ENCODE data around the gene UBXN6. TPM values are rescaled to one million over a fixed set of nuclear protein-coding genes. Genes with fewer than 3 reads are reported as not detected.

The UBXN6 gene
- total RNA-seq, 1 donor from 2014 or later = 113 TPM

- intact Hi-C loops (cut with DNase I) = no loop called here
- Histone ChIP-seq H3K9me3 (no peaks in the 10 kb centered on the region), H3K4me3 (no peak overlapping the region), H3K4me1 (no peaks in the 10 kb centered on the region), H3K27me3 (no peaks in the 10 kb centered on the region), H3K36me3 (peaks cover 49% of the 10 kb centered on the region), H3K27ac (no peak overlapping the region)
- TF ChIP-seq CTCF (IDR thresholded peaks at IDR 0.05) = no peak
- ATAC-seq (no peak), DNase-seq (no peak)
These were observed 43.4 kb upstream of the UBXN6 start for GRCh38 chr19:4500841-4501591.

DNA sequence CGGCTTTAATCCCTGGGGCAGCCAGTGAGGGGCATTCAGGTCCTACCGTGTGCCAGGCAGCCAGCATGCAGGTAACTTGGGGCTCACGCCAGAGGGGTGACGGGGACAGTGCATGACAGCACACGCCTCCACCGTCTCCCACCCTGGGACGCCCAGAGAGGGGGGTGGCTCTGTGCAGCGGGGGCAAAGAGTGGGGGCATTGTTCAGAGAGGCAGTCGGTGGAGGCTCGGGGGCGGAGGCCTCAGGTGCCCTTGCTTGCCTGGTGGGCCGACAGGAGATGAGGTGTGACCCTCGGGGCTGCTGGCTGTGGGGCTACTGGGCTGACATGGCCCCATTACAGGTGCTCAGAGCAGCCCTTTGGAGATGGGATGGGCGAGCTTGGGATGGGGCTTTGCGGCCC lies 42.3 kb upstream of the UBXN6 start:
- ATAC-seq (no peak), DNase-seq (no peak)
- H3K27ac ChIP-seq = no peak overlapping the region
- H3K27me3 ChIP-seq = no peaks in the 10 kb centered on the region
- H3K9me3 ChIP-seq = no peaks in the 10 kb centered on the region
- no peaks in the 10 kb centered on the region for H3K4me1 ChIP-seq
- intact Hi-C loops (cut with DNase I) = no loop called here
- no peak for TF ChIP-seq CTCF (IDR thresholded peaks at IDR 0.05)
- H3K4me3 ChIP-seq = no peak overlapping the region
- H3K36me3 ChIP-seq = peaks cover 58% of the 10 kb centered on the region

GRCh38 chr19:4499318-4499717 lies 41.7 kb upstream of the UBXN6 start:
- Histone ChIP-seq H3K36me3 (peaks cover 63% of the 10 kb centered on the region), H3K9me3 (no peaks in the 10 kb centered on the region), H3K27me3 (no peaks in the 10 kb centered on the region), H3K27ac (no peak overlapping the region), H3K4me3 (no peak overlapping the region), H3K4me1 (no peaks in the 10 kb centered on the region)
- DNase-seq = no peak
- intact Hi-C loops (cut with DNase I) = no loop called here
- ATAC-seq = no peak
- no peak for TF ChIP-seq CTCF (IDR thresholded peaks at IDR 0.05)

DNA sequence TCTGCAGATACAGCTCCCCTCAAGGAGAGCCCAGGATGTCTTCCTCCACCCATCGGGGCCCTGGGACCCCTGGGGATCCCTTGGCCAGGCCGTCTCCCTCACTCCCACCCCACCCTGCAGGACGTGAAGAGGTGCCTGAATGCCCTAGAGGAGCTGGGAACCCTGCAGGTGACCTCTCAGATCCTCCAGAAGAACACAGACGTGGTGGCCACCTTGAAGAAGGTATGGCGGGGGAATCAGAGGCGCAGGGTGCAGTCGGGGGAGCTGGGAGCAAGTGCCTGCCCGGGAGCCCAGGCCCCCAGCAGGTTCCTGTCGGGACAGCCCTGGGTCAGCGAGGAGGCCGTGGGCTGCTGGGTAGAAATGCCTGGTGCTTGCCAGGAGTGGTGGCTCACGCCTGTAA lies 41.1 kb upstream of the UBXN6 start:
- Histone ChIP-seq H3K27ac (no peak overlapping the region), H3K9me3 (no peaks in the 10 kb centered on the region), H3K4me3 (no peak overlapping the region), H3K36me3 (peaks cover 70% of the 10 kb centered on the region), H3K27me3 (no peaks in the 10 kb centered on the region), H3K4me1 (no peaks in the 10 kb centered on the region)
- no peak for TF ChIP-seq CTCF (IDR thresholded peaks at IDR 0.05)
- DNase-seq (no peak), ATAC-seq (no peak)
- intact Hi-C loops (cut with DNase I) = no loop called here

DNA sequence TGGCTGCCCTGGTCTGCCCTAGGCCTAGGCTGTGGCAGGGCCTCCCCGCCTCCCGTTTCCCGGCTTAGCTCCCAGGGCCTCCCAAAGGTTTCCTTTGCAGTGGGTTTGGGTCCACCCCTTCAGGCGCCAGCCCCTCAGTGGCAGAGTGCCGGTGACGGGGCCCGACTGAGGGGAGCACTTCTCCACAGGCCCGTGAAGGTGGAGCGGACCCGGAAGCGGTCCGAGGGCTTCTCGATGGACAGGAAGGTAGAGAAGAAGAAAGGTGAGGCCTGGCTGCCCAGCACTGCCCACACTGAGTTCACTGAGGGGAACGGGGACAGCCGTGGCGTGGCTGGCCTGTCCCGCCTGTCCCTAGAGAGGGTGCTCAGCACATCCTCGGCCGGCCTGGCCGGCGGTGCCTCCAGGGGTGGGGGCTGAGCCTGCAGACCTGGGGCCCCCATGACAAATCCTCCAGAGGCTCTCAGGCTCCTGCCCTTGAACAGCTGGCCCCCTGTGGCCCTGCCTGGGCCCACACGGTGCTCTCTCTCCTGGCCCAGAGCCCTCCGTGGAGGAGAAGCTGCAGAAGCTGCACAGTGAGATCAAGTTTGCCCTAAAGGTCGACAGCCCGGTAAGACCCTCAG lies 40.3 kb upstream of the UBXN6 start:
- no peaks in the 10 kb centered on the region for H3K9me3 ChIP-seq
- no peaks in the 10 kb centered on the region for H3K4me1 ChIP-seq
- intact Hi-C loops (cut with DNase I) = no loop called here
- DNase-seq = no peak
- TF ChIP-seq CTCF (IDR thresholded peaks at IDR 0.05) = no peak
- peaks cover 74% of the 10 kb centered on the region for H3K36me3 ChIP-seq
- H3K27me3 ChIP-seq = no peaks in the 10 kb centered on the region
- H3K4me3 ChIP-seq = no peak overlapping the region
- no peak for ATAC-seq
- no peak overlapping the region for H3K27ac ChIP-seq
